ENCODE measurements around the gene CHEK2. TPM values are rescaled to one million over a fixed set of nuclear protein-coding genes. Genes with fewer than 3 reads are reported as not detected.

CHEK2 gene
- total RNA-seq, 2 donors from 2014 or later, result 15.6 to 18.6 TPM

DNA sequence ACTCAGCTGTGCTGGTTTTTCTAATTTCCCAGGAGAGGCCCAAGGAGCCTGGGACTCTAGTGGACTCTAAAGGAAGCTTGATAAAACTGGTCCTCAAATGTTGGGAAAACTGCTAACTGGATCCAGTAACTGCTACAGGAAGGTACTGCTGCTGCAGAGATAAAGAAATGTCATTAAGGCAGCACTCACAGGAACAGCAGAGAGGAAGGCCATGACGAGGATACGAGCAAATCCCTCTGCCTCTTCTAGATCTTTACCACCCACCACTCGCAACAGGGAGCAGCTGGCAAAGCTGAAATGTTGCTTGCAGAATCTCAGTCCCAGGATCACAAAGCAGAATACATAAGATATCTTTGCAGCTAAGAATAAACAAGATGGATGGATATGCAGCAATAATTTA lies 85.4 kb downstream of the CHEK2 start:
- no peak overlapping the region for H3K27ac ChIP-seq
- no peaks in the 10 kb centered on the region for H3K9me3 ChIP-seq
- WGBS, result 77% methylated on average over 3 of the region's 3 CpGs
- no peaks in the 10 kb centered on the region for H3K27me3 ChIP-seq (replicated peaks; ENCODE audit: insufficient read depth)
- no peaks in the 10 kb centered on the region for H3K4me1 ChIP-seq (replicated peaks)
- no peaks in the 10 kb centered on the region for H3K36me3 ChIP-seq
- no peak for DNase-seq (ENCODE audit: low spot score)
- intact Hi-C loops (cut with DNase I), result no loop called here
- TF ChIP-seq POLR2A (IDR thresholded peaks at IDR 0.05), result no peak
- no peak for TF ChIP-seq POLR2AphosphoS5 (IDR thresholded peaks at IDR 0.05)
- TF ChIP-seq, protein P1, sequence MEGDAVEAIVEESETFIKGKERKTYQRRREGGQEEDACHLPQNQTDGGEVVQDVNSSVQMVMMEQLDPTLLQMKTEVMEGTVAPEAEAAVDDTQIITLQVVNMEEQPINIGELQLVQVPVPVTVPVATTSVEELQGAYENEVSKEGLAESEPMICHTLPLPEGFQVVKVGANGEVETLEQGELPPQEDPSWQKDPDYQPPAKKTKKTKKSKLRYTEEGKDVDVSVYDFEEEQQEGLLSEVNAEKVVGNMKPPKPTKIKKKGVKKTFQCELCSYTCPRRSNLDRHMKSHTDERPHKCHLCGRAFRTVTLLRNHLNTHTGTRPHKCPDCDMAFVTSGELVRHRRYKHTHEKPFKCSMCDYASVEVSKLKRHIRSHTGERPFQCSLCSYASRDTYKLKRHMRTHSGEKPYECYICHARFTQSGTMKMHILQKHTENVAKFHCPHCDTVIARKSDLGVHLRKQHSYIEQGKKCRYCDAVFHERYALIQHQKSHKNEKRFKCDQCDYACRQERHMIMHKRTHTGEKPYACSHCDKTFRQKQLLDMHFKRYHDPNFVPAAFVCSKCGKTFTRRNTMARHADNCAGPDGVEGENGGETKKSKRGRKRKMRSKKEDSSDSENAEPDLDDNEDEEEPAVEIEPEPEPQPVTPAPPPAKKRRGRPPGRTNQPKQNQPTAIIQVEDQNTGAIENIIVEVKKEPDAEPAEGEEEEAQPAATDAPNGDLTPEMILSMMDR (IDR thresholded peaks at IDR 0.05), result no peak
- no peak overlapping the region for H3K4me3 ChIP-seq

DNA sequence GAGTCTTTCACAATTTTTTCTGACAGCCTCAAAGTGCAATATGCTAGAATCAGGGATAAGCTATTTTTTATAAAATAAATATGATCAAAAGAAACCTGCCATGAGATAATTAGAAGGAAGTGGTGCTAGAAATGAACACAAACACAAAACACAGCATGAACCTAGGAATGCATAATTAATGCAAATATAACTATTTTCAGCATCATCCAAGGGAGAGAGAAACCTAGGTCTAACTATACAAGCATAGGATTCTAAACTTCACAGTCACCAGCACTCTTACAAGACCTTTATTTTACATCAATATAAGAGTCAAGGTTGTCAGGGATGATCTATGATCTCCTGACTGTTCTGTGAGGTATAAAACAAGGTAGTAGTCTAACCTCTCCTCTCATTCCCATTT lies 91.2 kb downstream of the CHEK2 start:
- no peaks in the 10 kb centered on the region for H3K9me3 ChIP-seq
- DNase-seq (ENCODE audit: low spot score), result no peak
- no peaks in the 10 kb centered on the region for H3K27me3 ChIP-seq (replicated peaks; ENCODE audit: insufficient read depth)
- TF ChIP-seq, protein P1 (IDR thresholded peaks at IDR 0.05), result no peak
- TF ChIP-seq POLR2A (IDR thresholded peaks at IDR 0.05) (no peak), POLR2AphosphoS5 (IDR thresholded peaks at IDR 0.05) (no peak)
- H3K27ac ChIP-seq, result no peak overlapping the region
- H3K4me3 ChIP-seq, result no peak overlapping the region
- intact Hi-C loops (cut with DNase I), result no loop called here
- no peaks in the 10 kb centered on the region for H3K36me3 ChIP-seq
- no peaks in the 10 kb centered on the region for H3K4me1 ChIP-seq (replicated peaks)

DNA sequence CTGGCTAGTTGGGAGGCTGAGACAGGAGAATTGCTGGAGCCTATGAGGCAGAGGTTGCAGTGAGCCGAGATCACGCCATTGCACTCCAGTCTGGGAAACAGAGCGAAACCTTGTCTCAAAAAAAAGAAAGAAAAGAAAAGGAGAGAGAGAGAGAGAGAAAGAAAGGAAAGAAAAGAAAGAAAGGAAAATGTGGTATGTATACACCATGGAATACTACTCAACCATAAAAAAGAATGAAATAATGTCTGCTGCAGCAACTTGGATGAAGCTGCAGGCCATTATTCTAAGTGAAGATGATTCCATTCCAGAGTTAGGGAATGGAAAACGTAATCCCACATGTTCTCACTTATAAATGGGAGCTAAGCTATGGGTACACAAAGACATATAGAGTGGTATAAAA lies 92.8 kb downstream of the CHEK2 start:
- H3K4me1 ChIP-seq (replicated peaks), result no peaks in the 10 kb centered on the region
- H3K27me3 ChIP-seq (replicated peaks; ENCODE audit: insufficient read depth), result no peaks in the 10 kb centered on the region
- 96% methylated on average over 4 of the region's 4 CpGs for WGBS
- no peak for DNase-seq (ENCODE audit: low spot score)
- H3K27ac ChIP-seq, result no peak overlapping the region
- no peak overlapping the region for H3K4me3 ChIP-seq
- no peaks in the 10 kb centered on the region for H3K9me3 ChIP-seq
- no peaks in the 10 kb centered on the region for H3K36me3 ChIP-seq
- intact Hi-C loops (cut with DNase I), result no loop called here
- TF ChIP-seq POLR2AphosphoS5 (IDR thresholded peaks at IDR 0.05) (no peak), POLR2A (IDR thresholded peaks at IDR 0.05) (no peak)
- TF ChIP-seq, protein P1 (IDR thresholded peaks at IDR 0.05), result no peak

DNA sequence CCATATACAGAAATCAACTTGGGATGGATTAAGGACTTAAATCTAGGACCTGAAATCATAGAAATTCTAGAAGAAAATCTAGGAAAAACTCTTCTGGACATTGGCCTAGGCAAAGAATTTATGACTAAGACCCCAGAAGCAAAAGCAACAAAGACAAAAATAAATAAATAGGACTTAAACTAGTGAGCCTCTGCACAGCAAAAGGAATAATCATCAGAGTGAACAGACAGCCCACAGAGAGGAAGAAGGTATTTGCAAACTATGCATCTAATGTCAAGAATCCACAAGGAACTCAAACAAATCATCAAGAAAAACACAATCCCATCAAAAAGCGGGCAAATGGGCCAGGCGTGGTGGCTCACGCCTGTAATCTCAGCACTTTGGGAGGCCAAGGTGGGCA lies 94.4 kb downstream of the CHEK2 start:
- WGBS, result 100% methylated on average over 3 of the region's 3 CpGs
- no peak overlapping the region for H3K27ac ChIP-seq
- no peaks in the 10 kb centered on the region for H3K36me3 ChIP-seq
- H3K9me3 ChIP-seq, result no peaks in the 10 kb centered on the region
- TF ChIP-seq POLR2AphosphoS5 (IDR thresholded peaks at IDR 0.05) (no peak), POLR2A (IDR thresholded peaks at IDR 0.05) (no peak)
- TF ChIP-seq, protein P1 (IDR thresholded peaks at IDR 0.05), result no peak
- no peaks in the 10 kb centered on the region for H3K4me1 ChIP-seq (replicated peaks)
- H3K27me3 ChIP-seq (replicated peaks; ENCODE audit: insufficient read depth), result no peaks in the 10 kb centered on the region
- intact Hi-C loops (cut with DNase I), result no loop called here
- DNase-seq (ENCODE audit: low spot score), result no peak
- no peak overlapping the region for H3K4me3 ChIP-seq

DNA sequence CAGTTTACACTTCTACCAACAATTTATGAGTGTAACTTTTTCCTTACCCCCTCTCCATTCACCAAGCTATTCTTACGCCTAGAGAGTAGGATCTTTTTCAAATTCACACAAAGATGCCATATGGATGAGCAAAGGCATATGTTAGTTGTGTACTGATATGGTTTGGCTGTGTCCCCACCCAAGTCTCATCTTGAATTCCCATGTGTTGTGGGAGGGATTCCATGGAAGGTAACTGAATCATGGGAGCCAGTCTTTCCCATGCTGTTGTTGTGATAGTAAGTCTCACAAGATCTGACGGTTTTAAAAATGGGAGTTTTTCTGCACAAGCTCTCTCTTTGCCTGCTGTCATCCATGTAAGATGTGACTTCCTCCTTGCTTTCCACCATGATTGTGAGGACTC lies 102.3 kb downstream of the CHEK2 start:
- Histone ChIP-seq H3K27me3 (replicated peaks; ENCODE audit: insufficient read depth) (no peaks in the 10 kb centered on the region), H3K4me3 (no peak overlapping the region), H3K4me1 (replicated peaks) (no peaks in the 10 kb centered on the region), H3K27ac (no peak overlapping the region), H3K9me3 (no peaks in the 10 kb centered on the region), H3K36me3 (no peaks in the 10 kb centered on the region)
- TF ChIP-seq POLR2AphosphoS5 (IDR thresholded peaks at IDR 0.05), result no peak
- no peak for TF ChIP-seq POLR2A (IDR thresholded peaks at IDR 0.05)
- TF ChIP-seq, protein P1 (IDR thresholded peaks at IDR 0.05), result no peak
- no peak for DNase-seq (ENCODE audit: low spot score)
- intact Hi-C loops (cut with DNase I), result no loop called here
- WGBS, result 98% methylated on average over 2 of the region's 2 CpGs

Small RNAs within 50 kb of the gene (small RNA-seq; reads per million reads assigned to genes)
- gene RN7SL162P, result 0 reads per million in 2 donors

Other genes starting within 250 kb of the CHEK2 start
- gene TTC28, start 62.0 kb downstream of the CHEK2 start, total RNA-seq, result 10 to 100 TPM; 29.2 to 74.6 TPM
- 10 to 100 TPM; 27.9 to 39.5 TPM for gene HSCB, start 219 bp upstream of the CHEK2 start, total RNA-seq
- gene CCDC117, start 30.9 kb upstream of the CHEK2 start, total RNA-seq, result 10 to 100 TPM; 29.5 to 54.4 TPM
- 100 to 1,000 TPM; 200 to 798 TPM for gene XBP1, start 58.7 kb upstream of the CHEK2 start, total RNA-seq
- gene ZNRF3, start 141.8 kb upstream of the CHEK2 start, total RNA-seq, result 10 to 100 TPM; 38.5 to 46.1 TPM

Measured in prostate gland (tissue), 2 donors.